Upper lobe of right lung (tissue), 1 donor: Measurements from ENCODE around the gene LVRN. TPM values are rescaled to one million over a fixed set of nuclear protein-coding genes. Genes with fewer than 3 reads are reported as not detected.
A peak's percentile ranks its signal among the peaks of the same experiment; 100 is the strongest.

ENCODE experiments used
- ATAC-seq: fragments of 200-7000 bp; cut with Tn5 transposase; one replicate; pipeline ENCODE4 v1.9.1; 2020; ENCODE audit warnings: mild to moderate bottlenecking, moderate library complexity
- DNase-seq: peaks from one replicate; pipeline ENCODE4 v3.0.0-alpha.2; 2020
- H3K27ac ChIP-seq: fragments of 200-600 bp; one replicate; pipeline ENCODE4 v1.8.0; 2022
- H3K27me3 ChIP-seq: fragments of 200-600 bp; one replicate; pipeline ENCODE4 v1.8.0; 2022; ENCODE audit warnings: mild to moderate bottlenecking
- H3K36me3 ChIP-seq: fragments of 200-600 bp; one replicate; pipeline ENCODE4 v1.8.0; 2022
- H3K4me1 ChIP-seq: fragments of 200-600 bp; one replicate; pipeline ENCODE4 v1.8.0; 2022
- H3K4me3 ChIP-seq: fragments of 200-600 bp; one replicate; pipeline ENCODE4 v1.8.0; 2022; ENCODE audit warnings: mild to moderate bottlenecking
- H3K9me3 ChIP-seq: fragments of 200-600 bp; one replicate; pipeline ENCODE4 v1.8.0; 2022
- CTCF ChIP-seq: fragments of 200-600 bp; IDR thresholded peaks from one replicate; pipeline ENCODE4 v1.8.0; 2022; ENCODE audit warnings: antibody characterized with exemption
- intact Hi-C: fragments of 100-400 bp; cut with DNase I; formaldehyde crosslinking; loops from one replicate; pipeline ENCODE4 v1.11.0; 2022
- total RNA-seq: library from RNA; stranded (reverse); fragmentation: NEBNext Ultra II Directional; extraction: Animal tissue kit (Norgen Biotek cat#: 25700); gene quantifications from one replicate; pipeline ENCODE4 v1.2.1, GENCODE V29; 2021
- donor health status: DM: no; HTN: yes; CAD: no; lungs with severe emphysema.

The LVRN gene
- total RNA-seq, 1 donor from 2014 or later: 0.20 TPM

GRCh38 chr5:116013207-116013785 is 51.0 kb downstream of the LVRN start:
- intact Hi-C loops: no loop called here
- H3K27me3 ChIP-seq: no peaks in the 10 kb centered on the region
- no peaks in the 10 kb centered on the region for H3K9me3 ChIP-seq
- ATAC-seq (no peak), DNase-seq (no peak)
- no peak for TF ChIP-seq CTCF
- H3K4me3 ChIP-seq: no peak overlapping the region
- H3K4me1 ChIP-seq: no peaks in the 10 kb centered on the region
- H3K27ac ChIP-seq: no peak overlapping the region
- H3K36me3 ChIP-seq: no peaks in the 10 kb centered on the region

GRCh38 chr5:116013936-116014335 is 51.7 kb downstream of the LVRN start:
- Histone ChIP-seq H3K9me3 (no peaks in the 10 kb centered on the region), H3K27me3 (no peaks in the 10 kb centered on the region), H3K36me3 (no peaks in the 10 kb centered on the region), H3K4me3 (no peak overlapping the region), H3K4me1 (no peaks in the 10 kb centered on the region), H3K27ac (no peak overlapping the region)
- no peak for TF ChIP-seq CTCF
- ATAC-seq: no peak
- intact Hi-C loops: no loop called here
- DNase-seq: no peak

DNA sequence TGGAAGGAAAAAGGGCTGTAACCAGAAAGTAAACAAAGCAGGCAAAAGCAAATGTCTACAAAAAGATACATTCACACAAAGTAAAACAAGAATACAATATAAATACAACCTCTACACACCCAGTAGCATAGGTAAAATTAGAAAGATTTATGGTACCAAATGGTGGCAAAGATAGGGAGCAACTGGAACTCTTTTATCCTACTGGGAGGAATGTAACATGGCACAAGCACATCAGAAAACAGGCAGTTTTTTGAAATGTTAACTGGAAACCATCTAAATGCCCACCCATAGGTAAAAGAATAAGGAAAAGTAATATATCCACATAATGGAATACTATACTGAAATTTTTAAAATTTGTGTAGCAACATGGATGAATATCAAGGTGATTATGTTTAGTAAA is 61.3 kb downstream of the LVRN start:
- DNase-seq (no peak), ATAC-seq (no peak)
- Histone ChIP-seq H3K4me3 (no peak overlapping the region), H3K9me3 (no peaks in the 10 kb centered on the region), H3K27me3 (no peaks in the 10 kb centered on the region), H3K4me1 (no peaks in the 10 kb centered on the region), H3K27ac (no peak overlapping the region), H3K36me3 (no peaks in the 10 kb centered on the region)
- intact Hi-C loops: no loop called here
- TF ChIP-seq CTCF: no peak

- no peaks in the 10 kb centered on the region for H3K36me3 ChIP-seq
- H3K27me3 ChIP-seq: no peaks in the 10 kb centered on the region
- DNase-seq (no peak), ATAC-seq (no peak)
- no peak overlapping the region for H3K27ac ChIP-seq
- TF ChIP-seq CTCF: no peak
- intact Hi-C loops: no loop called here
- no peaks in the 10 kb centered on the region for H3K9me3 ChIP-seq
- H3K4me3 ChIP-seq: no peak overlapping the region
- H3K4me1 ChIP-seq: no peaks in the 10 kb centered on the region
Measured at GRCh38 chr5:116025866-116026265, 63.6 kb downstream of the LVRN start.

DNA sequence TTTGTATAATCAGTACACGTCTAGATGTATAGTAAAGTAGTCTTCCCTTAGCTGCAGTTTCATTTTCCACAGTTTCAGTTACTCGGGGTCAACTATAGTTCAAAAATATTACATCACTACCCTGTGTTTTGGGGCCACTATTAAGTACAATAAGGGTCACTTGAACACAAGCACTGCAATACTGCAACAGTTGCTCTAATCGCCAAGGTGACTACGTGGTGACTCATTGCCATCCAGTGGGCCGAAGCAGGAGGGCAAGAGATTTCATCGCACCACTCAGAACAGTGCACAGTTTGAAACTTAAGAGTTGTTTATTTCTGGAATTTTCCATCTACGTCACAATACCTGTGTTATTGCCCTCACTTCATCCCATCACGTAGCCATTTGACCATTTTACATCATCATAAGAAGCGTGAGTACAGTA is 69.8 kb downstream of the LVRN start, which contains the start of gene ARL14EPL:
Gene ARL14EPL, plus strand, starts transcription at position 379 of the 424 bp plus-strand sequence. CDS start 18,994 bp downstream, outside the sequence.
- Histone ChIP-seq H3K36me3 (no peaks in the 10 kb centered on the region), H3K4me3 (no peak within 1 kb of the TSS), H3K27ac (no peak within 1 kb of the TSS), H3K4me1 (no peaks in the 10 kb centered on the region), H3K9me3 (no peaks in the 10 kb centered on the region), H3K27me3 (no peaks in the 10 kb centered on the region)
- peak; percentile 66 for DNase-seq
- ATAC-seq: peak; percentile 98
- TF ChIP-seq CTCF: peak; percentile 33
- intact Hi-C loops: no loop called here

- no peak for TF ChIP-seq CTCF
- Histone ChIP-seq H3K27me3 (no peaks in the 10 kb centered on the region), H3K9me3 (no peaks in the 10 kb centered on the region), H3K4me1 (no peaks in the 10 kb centered on the region), H3K4me3 (no peak overlapping the region), H3K27ac (no peak overlapping the region), H3K36me3 (no peaks in the 10 kb centered on the region)
- intact Hi-C loops: no loop called here
- ATAC-seq (no peak), DNase-seq (no peak)
Measured at GRCh38 chr5:116032991-116033390, 70.7 kb downstream of the LVRN start.
